SJSA1 (cell line): ENCODE results near the gene CASP7. TPM values are rescaled to one million over a fixed set of nuclear protein-coding genes. Genes with fewer than 3 reads are reported as not detected.

Experiments
- DNase-seq, 2 experiments: peaks; one replicate each; pipeline ENCODE4 v3.0.0-alpha.2; 2015 to 2020; ENCODE audit warnings: low spot score in 2 of 2, low read depth in 1 of 2
- H3K27ac ChIP-seq: fragments of 250-450 bp; sonication (Bioruptor Pico); 2 replicates; pipeline ENCODE4 v1.5.1; 2020; ENCODE audit warnings: mild to moderate bottlenecking, moderate library complexity
- H3K27me3 ChIP-seq: fragments of 250-450 bp; sonication (Bioruptor Pico); replicated peaks from 2 replicates; pipeline ENCODE4 v1.5.1; 2020; ENCODE audit warnings: mild to moderate bottlenecking, moderate library complexity
- H3K36me3 ChIP-seq: fragments of 250-450 bp; sonication (Bioruptor Pico); 2 replicates; pipeline ENCODE4 v1.5.1; 2020; ENCODE audit warnings: mild to moderate bottlenecking
- H3K4me1 ChIP-seq: fragments of 250-450 bp; sonication (Bioruptor Pico); replicated peaks from 2 replicates; pipeline ENCODE4 v1.6.1; 2021; ENCODE audit warnings: mild to moderate bottlenecking
- H3K4me3 ChIP-seq: fragments of 250-450 bp; sonication (Bioruptor Pico); 2 replicates; pipeline ENCODE4 v1.5.1; 2020; ENCODE audit warnings: mild to moderate bottlenecking
- H3K9me3 ChIP-seq: fragments of 250-450 bp; sonication (Bioruptor Pico); replicated peaks from 2 replicates; pipeline ENCODE4 v1.5.1; 2020; ENCODE audit warnings: mild to moderate bottlenecking
- total RNA-seq: library from RNA; depleted of rRNA; stranded (reverse); fragments of >200 nt; shearing (Covaris generic); gene quantifications from 2 replicates; pipeline ENCODE4 v1.2.3, GENCODE V29; 2014; rRNA removed

The CASP7 gene
- 68.8 and 78.5 TPM in 2 replicates for total RNA-seq

DNA sequence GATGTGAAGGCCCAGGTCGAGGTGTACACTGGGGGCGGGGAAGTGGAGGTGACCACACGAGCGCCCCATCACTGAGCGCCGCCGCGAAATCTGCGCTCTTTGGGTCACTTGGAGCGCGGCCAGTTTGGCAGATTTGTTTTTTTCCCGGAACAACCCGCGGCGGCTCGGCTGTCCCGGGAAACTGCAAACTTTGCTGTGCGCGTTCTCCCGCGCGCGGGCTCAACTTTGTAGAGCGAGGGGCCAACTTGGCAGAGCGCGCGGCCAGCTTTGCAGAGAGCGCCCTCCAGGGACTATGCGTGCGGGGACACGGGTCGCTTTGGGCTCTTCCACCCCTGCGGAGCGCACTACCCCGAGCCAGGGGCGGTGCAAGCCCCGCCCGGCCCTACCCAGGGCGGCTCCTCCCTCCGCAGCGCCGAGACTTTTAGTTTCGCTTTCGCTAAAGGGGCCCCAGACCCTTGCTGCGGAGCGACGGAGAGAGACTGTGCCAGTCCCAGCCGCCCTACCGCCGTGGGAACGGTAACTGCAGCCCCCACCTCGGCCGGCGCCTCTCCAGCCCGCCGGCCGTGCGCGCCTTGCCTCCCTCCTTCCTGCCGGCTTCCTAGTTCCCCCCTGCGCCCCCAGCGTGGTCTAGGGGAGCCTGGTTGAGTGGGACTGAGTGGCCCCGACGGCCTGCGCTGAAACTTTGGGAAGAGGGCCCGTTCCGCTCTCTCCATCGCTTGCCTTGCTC lies at the start of gene CASP7:
TSS of gene CASP7 (plus strand) at position 450 of the 727 bp plus-strand sequence. CDS start 17,582 bp downstream, outside the sequence.
- Histone ChIP-seq H3K27me3 (no peaks in the 10 kb centered on the region), H3K36me3 (peaks cover 19% of the 10 kb centered on the region), H3K27ac (peak within 1 kb of the TSS; percentile 90), H3K4me1 (peaks cover 11% of the 10 kb centered on the region), H3K9me3 (no peaks in the 10 kb centered on the region), H3K4me3 (peak within 1 kb of the TSS; percentile 83)
- DNase-seq = peak; percentile 92 to 94

DNA sequence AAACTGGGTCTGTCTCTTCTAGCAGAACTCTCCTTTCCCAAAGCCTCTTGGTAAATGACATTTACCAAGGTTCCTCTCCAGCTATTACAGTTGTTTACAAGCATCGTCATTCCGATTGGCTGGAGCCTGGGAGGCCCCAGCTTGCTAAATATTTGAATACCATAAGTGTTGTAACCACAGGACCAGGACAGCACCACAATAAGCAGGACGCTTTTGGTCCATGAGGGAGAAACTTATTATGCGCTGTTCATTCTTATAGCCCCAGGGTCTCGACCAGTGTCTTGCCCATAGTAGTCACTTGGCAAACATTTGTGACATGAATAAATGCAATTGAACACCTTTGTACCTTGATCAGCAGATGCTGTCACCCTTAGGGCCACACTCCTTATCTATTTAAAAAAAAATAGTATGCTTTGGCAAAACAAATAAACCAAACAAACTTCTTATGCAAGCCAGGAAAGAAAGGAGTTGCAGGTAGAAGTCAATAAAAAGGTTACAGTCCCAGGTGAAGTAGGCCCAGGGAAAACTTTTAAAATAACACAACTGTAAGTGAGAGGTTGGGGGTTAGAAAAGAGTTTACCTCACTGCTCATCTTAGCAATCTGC lies 48.7 kb upstream of the CASP7 start:
- peaks cover 7% of the 10 kb centered on the region for H3K27me3 ChIP-seq
- no peaks in the 10 kb centered on the region for H3K36me3 ChIP-seq
- no peak overlapping the region for H3K27ac ChIP-seq
- DNase-seq = no peak
- no peak overlapping the region for H3K4me3 ChIP-seq
- no peaks in the 10 kb centered on the region for H3K4me1 ChIP-seq
- no peaks in the 10 kb centered on the region for H3K9me3 ChIP-seq

GRCh38 chr10:113631684-113632367 lies 47.9 kb upstream of the CASP7 start:
- Histone ChIP-seq H3K36me3 (no peaks in the 10 kb centered on the region), H3K27me3 (peaks cover 7% of the 10 kb centered on the region), H3K9me3 (no peaks in the 10 kb centered on the region), H3K4me1 (no peaks in the 10 kb centered on the region), H3K4me3 (no peak overlapping the region), H3K27ac (no peak overlapping the region)
- DNase-seq = no peak

DNA sequence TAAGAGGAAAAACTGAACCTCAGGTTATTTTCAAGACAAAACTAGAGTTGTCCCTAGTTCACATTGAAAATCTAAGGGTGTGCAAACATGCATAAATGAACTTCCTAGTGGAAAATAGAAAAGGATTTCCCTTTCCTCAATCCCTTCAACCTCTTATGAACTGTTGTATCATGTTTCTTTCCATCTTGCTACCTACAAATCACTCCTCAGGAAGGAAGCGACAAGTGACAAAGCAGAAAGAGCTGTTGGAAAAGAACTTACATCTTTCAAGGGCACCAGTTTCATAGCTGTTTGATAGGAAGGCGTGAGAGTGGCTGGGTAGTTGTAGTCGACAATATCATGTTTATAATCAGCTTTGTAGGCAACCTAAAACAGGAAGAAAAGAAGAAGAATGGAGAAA lies 39.7 kb upstream of the CASP7 start:
- no peak overlapping the region for H3K4me3 ChIP-seq
- H3K27ac ChIP-seq = no peak overlapping the region
- H3K9me3 ChIP-seq = no peaks in the 10 kb centered on the region
- H3K36me3 ChIP-seq = no peaks in the 10 kb centered on the region
- H3K4me1 ChIP-seq = peaks cover 10% of the 10 kb centered on the region
- no peak for DNase-seq
- peaks cover 14% of the 10 kb centered on the region for H3K27me3 ChIP-seq

GRCh38 chr10:113641702-113642101 lies 38.0 kb upstream of the CASP7 start:
- peaks cover 12% of the 10 kb centered on the region for H3K4me1 ChIP-seq
- H3K9me3 ChIP-seq = no peaks in the 10 kb centered on the region
- H3K36me3 ChIP-seq = no peaks in the 10 kb centered on the region
- peaks cover 14% of the 10 kb centered on the region for H3K27me3 ChIP-seq
- H3K4me3 ChIP-seq = no peak overlapping the region
- no peak overlapping the region for H3K27ac ChIP-seq
- no peak for DNase-seq

DNA sequence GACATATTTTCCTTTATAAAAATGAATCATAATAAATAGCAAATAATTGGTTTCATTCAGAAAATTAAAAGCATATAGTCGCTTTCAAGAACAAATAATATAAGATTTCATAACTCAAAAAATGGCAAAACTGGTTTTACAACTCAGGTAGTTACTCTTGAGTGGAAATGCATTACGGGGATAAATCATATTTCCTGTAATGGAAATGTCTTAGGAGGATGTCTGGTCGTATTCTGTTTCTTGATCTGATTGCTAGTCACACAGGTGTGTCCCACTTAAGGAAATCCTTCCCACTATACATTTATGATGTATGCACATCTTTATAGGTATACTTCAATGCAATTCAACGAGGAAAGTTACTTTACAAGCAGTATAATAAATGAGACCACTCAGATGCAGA lies 36.5 kb upstream of the CASP7 start:
- no peak for DNase-seq
- no peaks in the 10 kb centered on the region for H3K9me3 ChIP-seq
- H3K4me1 ChIP-seq = peaks cover 12% of the 10 kb centered on the region
- H3K36me3 ChIP-seq = no peaks in the 10 kb centered on the region
- H3K4me3 ChIP-seq = no peak overlapping the region
- H3K27ac ChIP-seq = no peak overlapping the region
- H3K27me3 ChIP-seq = peaks cover 14% of the 10 kb centered on the region

GRCh38 chr10:113644185-113645120 lies 35.3 kb upstream of the CASP7 start:
- no peaks in the 10 kb centered on the region for H3K9me3 ChIP-seq
- no peak overlapping the region for H3K4me3 ChIP-seq
- peak in 1 of 2 experiments; percentile 66 for DNase-seq
- H3K27me3 ChIP-seq = peaks cover 15% of the 10 kb centered on the region
- H3K27ac ChIP-seq = peak overlapping the region; percentile 3; the same call in 1 of the 2 replicates
- H3K4me1 ChIP-seq = peaks cover 12% of the 10 kb centered on the region
- no peaks in the 10 kb centered on the region for H3K36me3 ChIP-seq

DNA sequence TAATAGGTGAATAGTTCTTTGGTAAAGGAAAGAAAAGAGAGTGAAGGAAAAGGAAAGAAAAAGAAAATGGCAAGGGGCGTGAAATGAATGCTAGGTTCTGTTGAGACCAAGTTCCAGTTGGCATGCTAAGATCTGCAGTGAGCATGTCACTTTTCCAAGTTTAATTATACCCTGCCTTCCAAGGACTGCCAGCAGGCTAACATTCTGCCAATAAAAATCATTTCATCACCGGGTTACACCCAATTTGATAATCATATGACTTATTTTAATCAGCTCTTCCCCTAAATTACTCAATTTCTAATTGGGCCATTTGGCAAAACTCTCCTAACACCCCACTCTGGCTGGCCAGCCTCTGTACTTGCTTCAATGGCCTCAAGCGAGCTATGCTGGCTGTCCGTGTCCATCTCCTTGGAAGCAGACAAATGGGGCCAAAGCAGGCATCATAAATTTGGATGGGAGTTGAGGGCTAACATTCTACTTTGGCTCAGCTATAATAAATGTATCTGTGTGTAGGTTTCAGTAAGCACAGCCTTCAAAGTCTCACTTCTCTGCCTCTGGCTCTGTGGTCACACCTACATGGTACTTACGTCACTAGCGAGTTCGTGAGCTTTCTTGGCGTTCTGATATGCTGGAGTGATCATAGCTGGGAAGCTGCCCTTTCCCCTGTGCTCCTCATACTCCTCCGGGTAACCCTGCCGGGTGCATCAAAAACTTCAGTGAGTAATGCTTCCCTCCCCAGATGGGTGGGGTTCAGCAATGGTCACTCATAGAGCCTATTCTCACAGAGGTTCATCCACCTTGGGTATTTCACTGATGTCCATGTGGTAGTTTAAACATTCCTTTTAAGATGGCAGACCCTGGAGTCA lies 33.1 kb upstream of the CASP7 start:
- Histone ChIP-seq H3K36me3 (no peaks in the 10 kb centered on the region), H3K4me3 (no peak overlapping the region), H3K4me1 (peaks cover 12% of the 10 kb centered on the region), H3K27me3 (peaks cover 11% of the 10 kb centered on the region; the same call in 1 of the 2 replicates), H3K9me3 (no peaks in the 10 kb centered on the region), H3K27ac (no peak overlapping the region)
- no peak for DNase-seq

GRCh38 chr10:113647812-113648211 lies 31.9 kb upstream of the CASP7 start:
- no peak for DNase-seq
- H3K4me3 ChIP-seq = no peak overlapping the region
- H3K27ac ChIP-seq = no peak overlapping the region
- peaks cover 6% of the 10 kb centered on the region; the same call in 1 of the 2 replicates for H3K27me3 ChIP-seq
- peaks cover 12% of the 10 kb centered on the region for H3K4me1 ChIP-seq
- H3K36me3 ChIP-seq = no peaks in the 10 kb centered on the region
- H3K9me3 ChIP-seq = no peaks in the 10 kb centered on the region

DNA sequence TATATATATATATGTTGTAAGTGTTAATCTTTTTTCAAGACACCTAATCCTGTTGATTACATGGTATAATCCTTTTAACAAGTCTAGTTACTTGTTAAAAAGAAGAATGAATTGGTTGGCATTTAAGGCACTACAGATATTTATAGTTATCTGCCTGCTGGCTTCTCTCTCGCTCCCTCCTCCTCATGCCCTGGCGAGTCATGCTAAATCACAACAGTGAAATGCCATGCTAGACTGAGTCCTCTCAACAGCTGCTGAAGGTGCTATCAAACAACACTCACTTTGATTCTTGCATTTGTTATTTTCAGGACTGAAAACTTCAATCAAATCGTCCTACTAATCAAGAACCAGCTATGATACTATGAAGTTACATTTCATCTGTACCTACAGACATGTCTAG lies 31.2 kb upstream of the CASP7 start:
- Histone ChIP-seq H3K4me1 (peaks cover 12% of the 10 kb centered on the region), H3K9me3 (no peaks in the 10 kb centered on the region), H3K27me3 (peaks cover 6% of the 10 kb centered on the region; the same call in 1 of the 2 replicates), H3K27ac (no peak overlapping the region), H3K36me3 (no peaks in the 10 kb centered on the region), H3K4me3 (no peak overlapping the region)
- no peak for DNase-seq

DNA sequence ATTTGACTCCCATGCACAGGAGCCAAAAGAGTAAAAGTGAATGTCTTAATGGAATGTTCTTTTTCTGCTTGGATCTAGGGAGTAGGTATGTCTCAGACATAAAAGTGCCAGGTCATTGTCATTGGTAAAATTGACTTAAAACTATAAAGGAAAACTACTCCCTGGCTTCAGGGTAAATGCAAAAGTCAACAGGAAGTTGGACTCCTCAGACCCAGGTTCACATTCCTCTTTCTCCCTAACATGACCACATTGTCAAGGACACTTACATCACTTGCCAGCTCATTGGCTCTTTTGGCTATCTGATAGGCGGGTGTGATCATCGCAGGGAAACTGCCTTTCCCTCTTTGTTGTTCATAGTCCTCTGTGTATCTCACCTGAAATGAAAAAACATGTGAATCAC lies 29.5 kb upstream of the CASP7 start:
- H3K27me3 ChIP-seq = peaks cover 11% of the 10 kb centered on the region; the same call in 1 of the 2 replicates
- no peaks in the 10 kb centered on the region for H3K36me3 ChIP-seq
- H3K4me3 ChIP-seq = no peak overlapping the region
- H3K9me3 ChIP-seq = no peaks in the 10 kb centered on the region
- no peak overlapping the region for H3K27ac ChIP-seq
- no peak for DNase-seq
- H3K4me1 ChIP-seq = peaks cover under 1% of the 10 kb centered on the region; the same call in 1 of the 2 replicates

GRCh38 chr10:113651021-113651420 lies 28.7 kb upstream of the CASP7 start:
- Histone ChIP-seq H3K36me3 (no peaks in the 10 kb centered on the region), H3K4me1 (no peaks in the 10 kb centered on the region), H3K4me3 (no peak overlapping the region), H3K9me3 (no peaks in the 10 kb centered on the region), H3K27me3 (peaks cover 11% of the 10 kb centered on the region; the same call in 1 of the 2 replicates), H3K27ac (no peak overlapping the region)
- no peak for DNase-seq
